ENCODE results near the gene CCDC92. TPM values are rescaled to one million over a fixed set of nuclear protein-coding genes. Genes with fewer than 3 reads are reported as not detected.

The CCDC92 gene, protein sequence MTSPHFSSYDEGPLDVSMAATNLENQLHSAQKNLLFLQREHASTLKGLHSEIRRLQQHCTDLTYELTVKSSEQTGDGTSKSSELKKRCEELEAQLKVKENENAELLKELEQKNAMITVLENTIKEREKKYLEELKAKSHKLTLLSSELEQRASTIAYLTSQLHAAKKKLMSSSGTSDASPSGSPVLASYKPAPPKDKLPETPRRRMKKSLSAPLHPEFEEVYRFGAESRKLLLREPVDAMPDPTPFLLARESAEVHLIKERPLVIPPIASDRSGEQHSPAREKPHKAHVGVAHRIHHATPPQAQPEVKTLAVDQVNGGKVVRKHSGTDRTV
- total RNA-seq, result 6.9 and 9.3 TPM in 2 replicates

DNA sequence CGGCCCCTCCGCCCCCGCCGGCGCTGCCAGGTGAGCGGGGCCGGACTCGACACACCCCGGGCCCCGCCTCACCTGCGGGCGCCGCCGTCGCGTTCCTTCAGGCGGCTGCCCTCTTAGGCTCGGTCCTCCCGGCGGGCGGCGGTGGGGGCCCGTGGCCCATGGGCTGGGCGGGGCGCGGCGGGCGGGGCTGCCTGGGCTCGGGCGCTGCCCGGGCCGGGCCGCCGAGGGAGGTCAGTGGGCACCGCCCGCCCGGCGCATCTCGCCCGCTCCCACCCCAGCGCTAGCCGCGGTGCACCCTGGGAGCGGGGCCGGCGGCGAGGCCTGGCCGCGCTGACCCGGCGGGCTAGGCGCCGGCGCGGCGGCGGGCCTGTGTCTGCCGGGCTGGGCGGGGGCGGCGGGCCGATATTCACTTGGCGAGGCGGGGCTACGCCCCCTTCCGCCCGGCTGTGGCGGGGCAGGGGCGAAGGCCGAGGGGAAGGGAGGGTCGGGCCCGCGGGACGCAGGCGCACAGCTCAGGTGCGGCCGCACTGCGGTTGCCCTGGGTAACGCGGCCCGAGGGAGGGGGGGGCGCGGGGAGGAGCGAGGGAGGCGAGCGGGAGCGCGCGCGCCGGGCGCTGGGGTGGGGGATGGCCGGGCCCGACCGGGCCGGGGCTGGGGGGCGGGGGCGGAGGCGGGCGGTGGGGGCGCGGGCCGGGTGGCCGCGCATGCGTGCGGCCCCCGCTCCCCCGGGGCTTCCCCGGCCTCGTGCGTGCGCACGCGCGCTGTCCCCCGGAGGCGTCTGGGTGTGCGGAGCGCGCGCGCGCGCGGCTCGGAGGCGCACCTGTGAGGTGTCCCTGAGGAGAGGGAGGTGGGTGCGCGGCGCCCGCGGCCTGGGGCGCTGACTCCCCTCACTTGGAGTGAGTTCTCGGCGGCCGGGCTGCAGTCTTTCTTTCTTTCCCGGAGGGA lies at the start of gene CCDC92, which contains the start of gene ZNF664:
Gene CCDC92, minus strand, starts transcription at position 375 of the 945 bp plus-strand sequence. CDS start 28,526 bp downstream, outside the sequence.
Gene ZNF664, plus strand, starts transcription at position 759 of the 945 bp plus-strand sequence. CDS start 38,930 bp downstream, outside the sequence.

Other genes starting within 250 kb of the CCDC92 start
- gene DNAH10, start 210.5 kb downstream of the CCDC92 start, total RNA-seq, result 0.58 and 20.0 TPM in 2 replicates
- gene ZNF664, start 384 bp upstream of the CCDC92 start, total RNA-seq, result 28.6 and 36.4 TPM in 2 replicates

All from regular cardiac myocyte (primary cell).